Measurements from ENCODE around the gene TBC1D4. TPM values are rescaled to one million over a fixed set of nuclear protein-coding genes. Genes with fewer than 3 reads are reported as not detected.

Gene TBC1D4
- polyA plus RNA-seq, 1 of the 3 experiments (the other 2 are of a cell fraction): 8.8 TPM

- no peak for TF ChIP-seq ELF1 (IDR thresholded peaks at IDR 0.05)
- TF ChIP-seq USF2 (IDR thresholded peaks at IDR 0.05; ENCODE audit: borderline replicate concordance, low read depth, low read length): no peak
- no peak for TF ChIP-seq JUND (IDR thresholded peaks at IDR 0.05)
- TF ChIP-seq NFIC (IDR thresholded peaks at IDR 0.05; ENCODE audit: borderline replicate concordance): no peak
- TF ChIP-seq MAX (IDR thresholded peaks at IDR 0.05; ENCODE audit: low read depth): no peak
- TF ChIP-seq TCF12 (IDR thresholded peaks at IDR 0.05): no peak
- no peak for TF ChIP-seq USF1 (IDR thresholded peaks at IDR 0.05; ENCODE audit: borderline replicate concordance, low read depth)
- no peak for TF ChIP-seq IRF3 (IDR thresholded peaks at IDR 0.05; ENCODE audit: low read depth, low read length)
- no peak for TF ChIP-seq TAF1 (IDR thresholded peaks at IDR 0.05; ENCODE audit: borderline replicate concordance, low read depth, low read length)
- TF ChIP-seq MXI1 (IDR thresholded peaks at IDR 0.05; ENCODE audit: low read depth, low read length): no peak
- no peak for TF ChIP-seq FOXM1 (IDR thresholded peaks at IDR 0.05; ENCODE audit: low read depth)
- TF ChIP-seq SMC3 (IDR thresholded peaks at IDR 0.05; ENCODE audit: low read depth, low read length): no peak
- TF ChIP-seq YY1 (IDR thresholded peaks at IDR 0.05; ENCODE audit: low read depth): no peak
- no peak for TF ChIP-seq NRF1 (IDR thresholded peaks at IDR 0.05; ENCODE audit: low read depth, low read length)
- no peak for TF ChIP-seq TEAD4 (IDR thresholded peaks at IDR 0.05; ENCODE audit: borderline replicate concordance, insufficient read depth)
- TF ChIP-seq EP300 (IDR thresholded peaks at IDR 0.05; ENCODE audit: borderline replicate concordance in 1 of 2, low read depth in 1 of 2, low read length in 1 of 2): no peak
- no peak for TF ChIP-seq POLR2AphosphoS5 (IDR thresholded peaks at IDR 0.05; ENCODE audit: low read depth, low read length)
- no peak for TF ChIP-seq GABPA (IDR thresholded peaks at IDR 0.05; ENCODE audit: low read depth)
- no peak for TF ChIP-seq SIN3A (IDR thresholded peaks at IDR 0.05; ENCODE audit: borderline replicate concordance, low read depth, low read length)
- TF ChIP-seq RAD21 (IDR thresholded peaks at IDR 0.05; ENCODE audit: low read length): no peak
- CTCF ChIA-PET: interaction anchor here (0.9 to 1.4 kb wide), 2 partner anchors 16 to 45 kb away, joined by 3 read pairs; no protein-coding TSS in a partner anchor
- Histone ChIP-seq H3K27ac (ENCODE audit: low read depth in 2 of 2, low read length in 1 of 2) (no peak overlapping the region), H3K79me2 (ENCODE audit: insufficient read depth) (no peaks in the 10 kb centered on the region), H3K9me3 (no peaks in the 10 kb centered on the region), H3K36me3 (replicated peaks in 1 of 2; ENCODE audit: control insufficient read depth in 1 of 2, insufficient read depth in 2 of 2, low read length in 1 of 2) (no peaks in the 10 kb centered on the region), H3K9ac (no peak overlapping the region), H2AFZ (ENCODE audit: low read depth) (no peak overlapping the region), H3K27me3 (ENCODE audit: insufficient read depth) (no peaks in the 10 kb centered on the region), H3K4me2 (no peak overlapping the region), H3K4me3 (ENCODE audit: low read depth in 2 of 2, low read length in 1 of 2) (no peak overlapping the region), H3K9me2 (no peaks in the 10 kb centered on the region), H3F3A (replicated peaks; ENCODE audit: insufficient read depth) (peaks cover 9% of the 10 kb centered on the region), H3K4me1 (ENCODE audit: control insufficient read depth in 1 of 2, insufficient read depth in 2 of 2, low read depth in 1 of 2, low read length in 1 of 2) (peaks cover 2 to 14% of the 10 kb centered on the region in 2 experiments), H4K20me1 (ENCODE audit: insufficient read depth) (no peaks in the 10 kb centered on the region)
- DNase-seq: no peak
- POLR2A ChIA-PET: no interaction called here
- 72% methylated on average over 2 of the region's 2 CpGs for WGBS (ENCODE audit: low lambda C conversion rate)
These were observed 64.3 kb downstream of the TBC1D4 start for GRCh38 chr13:75417656-75418055.

Measured in SK-N-SH (cell line).